GM21737 (cell line): ENCODE measurements around the gene OPRL1.

Experiments used
- ATAC-seq: cut with Tn5 transposase; IDR thresholded peaks from one replicate; pipeline ENCODE4 v1.9.1; 2021; ENCODE audit warnings: mild to moderate bottlenecking, moderate library complexity; ENCODE audit not compliant: unreplicated experiment

The OPRL1 gene

GRCh38 chr20:64080013-64080812 is at the start of gene OPRL1:
OPRL1 (plus strand) TSS chr20:64080082; CDS start chr20:64092721, 12,639 bp downstream.
- peak; percentile 2 for ATAC-seq

DNA sequence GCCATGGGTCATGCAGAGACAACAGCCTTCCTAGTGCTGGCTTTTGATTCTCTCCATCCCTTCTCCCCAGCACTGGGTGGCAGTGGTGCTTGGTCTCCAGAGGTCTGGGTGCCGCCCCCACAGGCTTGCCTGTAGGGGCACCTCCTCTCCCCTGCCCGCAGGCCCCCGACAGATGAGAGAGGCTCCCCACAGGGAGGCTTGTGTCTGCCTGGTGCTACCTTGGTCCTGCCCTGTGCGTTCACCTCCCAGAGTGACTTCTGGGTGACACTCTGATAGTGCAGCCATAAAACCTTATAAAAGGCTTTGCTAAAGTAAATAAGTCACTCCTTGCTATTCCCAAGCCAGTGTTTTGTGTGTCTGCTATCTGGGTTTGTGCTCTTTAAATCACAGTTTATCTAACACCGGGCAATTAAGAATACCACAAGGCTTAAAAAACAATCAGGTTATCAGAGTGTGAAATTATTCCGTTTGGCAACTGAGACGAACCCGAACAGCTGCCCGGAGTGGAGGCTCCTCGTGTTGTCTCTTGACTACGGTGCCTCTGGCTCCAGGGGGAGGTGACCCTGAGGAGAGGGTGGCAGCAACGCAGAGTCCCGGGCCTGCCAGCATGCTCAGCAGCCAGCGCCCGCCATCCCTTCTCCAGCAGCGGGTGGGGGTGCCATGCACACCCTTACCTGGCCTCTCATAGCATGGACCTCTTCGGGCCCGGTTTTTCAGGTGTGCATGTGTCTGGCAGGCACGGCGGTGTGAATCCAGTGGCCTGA is 49.3 kb upstream of the OPRL1 start:
- ATAC-seq: no peak

- ATAC-seq: no peak
Measured at GRCh38 chr20:64031822-64032314, 48.0 kb upstream of the OPRL1 start.

- ATAC-seq: no peak
Measured at GRCh38 chr20:64032706-64033624, 46.9 kb upstream of the OPRL1 start.

- ATAC-seq: no peak
Measured at GRCh38 chr20:64033981-64034493, 45.8 kb upstream of the OPRL1 start.

DNA sequence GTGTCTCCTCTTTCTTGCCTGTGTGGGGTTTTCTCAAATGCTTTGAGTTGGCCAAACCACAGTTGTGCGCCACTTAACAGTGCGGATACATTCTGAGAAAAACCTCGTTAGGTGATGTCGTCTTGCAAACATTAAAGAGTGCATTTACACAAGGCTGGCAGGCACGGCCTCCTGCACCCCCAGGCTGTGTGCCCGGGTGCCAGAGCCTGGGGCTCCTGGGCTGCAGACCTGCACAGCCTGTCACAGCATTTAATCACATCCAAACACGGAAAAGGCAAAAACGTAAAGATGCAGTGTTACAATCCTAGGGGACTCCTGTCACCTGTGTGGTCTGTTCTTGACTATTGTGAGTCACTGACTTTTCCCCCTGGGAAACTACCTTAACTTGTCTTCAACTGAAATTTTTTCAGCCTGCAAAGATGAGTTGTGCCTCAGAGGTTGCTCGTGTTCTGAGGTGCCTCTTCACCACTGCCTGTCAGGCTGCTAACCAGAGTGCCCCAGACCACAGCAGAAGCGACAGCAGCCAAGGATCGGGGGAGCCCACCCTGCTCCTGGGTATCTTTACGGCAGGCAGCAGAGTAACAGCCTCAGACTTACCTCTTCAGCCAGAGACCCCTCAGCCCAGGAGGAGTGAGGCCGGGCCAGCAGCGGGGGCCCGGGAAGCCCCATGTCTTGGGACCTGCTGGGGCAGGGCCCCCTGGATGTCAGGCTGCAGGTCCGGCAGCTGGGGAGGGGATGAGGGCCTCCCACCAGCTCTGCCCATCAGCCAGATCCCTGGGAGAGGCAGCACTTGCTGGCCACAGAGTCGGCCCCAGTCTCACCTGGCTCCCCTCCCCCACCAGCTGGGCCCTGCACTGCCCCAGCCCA is 44.6 kb upstream of the OPRL1 start:
- ATAC-seq: no peak

GRCh38 chr20:64035933-64036345 is 43.9 kb upstream of the OPRL1 start, which contains the start of gene C20orf204:
C20orf204 (plus strand) TSS chr20:64036182; CDS start chr20:64036324, 142 bp downstream.
- no peak for ATAC-seq

- ATAC-seq: no peak
Measured at GRCh38 chr20:64036346-64037198, 43.3 kb upstream of the OPRL1 start.

- ATAC-seq: no peak
Measured at GRCh38 chr20:64037199-64037497, 42.7 kb upstream of the OPRL1 start.

DNA sequence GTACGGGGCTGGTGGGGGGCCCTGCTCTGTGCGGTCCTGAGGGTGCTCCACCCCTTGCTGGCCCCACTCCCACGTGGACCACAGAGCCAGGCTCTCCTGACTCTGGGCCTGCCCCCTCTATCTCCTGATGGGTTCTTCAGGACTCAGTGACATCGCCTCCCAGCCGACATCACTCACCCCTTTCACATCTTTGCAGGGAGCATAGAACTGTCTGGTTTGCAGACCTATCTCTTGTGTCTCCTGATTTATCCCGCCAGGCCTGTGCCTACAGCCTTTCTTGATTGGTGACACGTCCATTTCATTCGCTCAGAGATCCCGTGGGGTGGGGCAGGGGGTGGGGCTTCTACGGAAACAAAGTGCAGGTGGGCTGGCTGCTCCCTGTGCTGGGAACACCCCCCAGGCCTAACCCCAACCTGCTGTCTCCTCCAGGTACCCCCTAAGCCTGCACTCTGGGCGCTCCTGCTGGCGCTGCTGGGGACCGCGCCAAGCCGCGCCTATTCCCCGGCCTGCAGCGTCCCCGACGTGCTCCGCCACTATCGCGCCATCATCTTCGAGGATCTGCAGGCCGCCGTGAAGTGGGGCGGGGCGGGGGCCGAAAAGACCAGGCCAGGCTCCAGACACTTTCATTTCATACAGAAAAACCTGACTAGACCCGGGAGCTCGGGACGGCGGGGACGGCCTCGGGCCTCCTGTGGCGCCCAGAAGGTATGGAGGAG is 42.2 kb upstream of the OPRL1 start:
- ATAC-seq: no peak

- peak; percentile 31 for ATAC-seq
Measured at GRCh38 chr20:64038224-64038564, 41.7 kb upstream of the OPRL1 start.

- ATAC-seq: peak; percentile 53
Measured at GRCh38 chr20:64038565-64039292, 41.2 kb upstream of the OPRL1 start.

- ATAC-seq: no peak
Measured at GRCh38 chr20:64039293-64040160, 40.4 kb upstream of the OPRL1 start.

GRCh38 chr20:64040231-64041039 is 39.4 kb upstream of the OPRL1 start:
- no peak for ATAC-seq

GRCh38 chr20:64041040-64041780 is 38.7 kb upstream of the OPRL1 start:
- ATAC-seq: no peak
